ENCODE results near the gene OSR1.

Gene OSR1

GRCh38 chr2:19330436-19330835 lies 28.0 kb downstream of the OSR1 start:
- no peak overlapping the region for H3K27ac ChIP-seq
- TF ChIP-seq CTCF (conservative IDR thresholded peaks at IDR 0.05; ENCODE audit: low read depth): no peak
- no peak for DNase-seq (ENCODE audit: low spot score)
- CTCF ChIA-PET: no interaction called here
- POLR2A ChIA-PET (ENCODE audit: low non-redundant PET): no interaction called here

GRCh38 chr2:19329445-19329844 lies 29.0 kb downstream of the OSR1 start:
- no peak overlapping the region for H3K27ac ChIP-seq
- DNase-seq (ENCODE audit: low spot score): no peak
- ChIA-PET POLR2A (ENCODE audit: low non-redundant PET) (no interaction called here), CTCF (interaction anchor here (0.6 to 1.0 kb wide), 2 partner anchors 17 to 151 kb away, joined by 3 read pairs; no protein-coding TSS in a partner anchor)
- TF ChIP-seq CTCF (conservative IDR thresholded peaks at IDR 0.05; ENCODE audit: low read depth): no peak

- CTCF ChIA-PET: interaction anchor here (0.5 to 0.7 kb wide), 2 partner anchors 33 to 334 kb away, joined by 3 read pairs; no protein-coding TSS in a partner anchor
- no peak for TF ChIP-seq CTCF (conservative IDR thresholded peaks at IDR 0.05; ENCODE audit: low read depth)
- DNase-seq (ENCODE audit: low spot score): no peak
- POLR2A ChIA-PET (ENCODE audit: low non-redundant PET): no interaction called here
- H3K27ac ChIP-seq: no peak overlapping the region
These were observed 30.9 kb downstream of the OSR1 start for GRCh38 chr2:19327496-19327895.

- no peak for TF ChIP-seq CTCF (conservative IDR thresholded peaks at IDR 0.05; ENCODE audit: low read depth)
- DNase-seq (ENCODE audit: low spot score): no peak
- no peak overlapping the region for H3K27ac ChIP-seq
- ChIA-PET POLR2A (ENCODE audit: low non-redundant PET) (no interaction called here), CTCF (no interaction called here)
These were observed 36.5 kb downstream of the OSR1 start for GRCh38 chr2:19321946-19322345.

GRCh38 chr2:19320813-19321212 lies 37.6 kb downstream of the OSR1 start:
- POLR2A ChIA-PET (ENCODE audit: low non-redundant PET): no interaction called here
- no peak for TF ChIP-seq CTCF (conservative IDR thresholded peaks at IDR 0.05; ENCODE audit: low read depth)
- no peak for DNase-seq (ENCODE audit: low spot score)
- H3K27ac ChIP-seq: no peak overlapping the region
- CTCF ChIA-PET: no interaction called here

GRCh38 chr2:19319698-19320097 lies 38.7 kb downstream of the OSR1 start:
- H3K27ac ChIP-seq: no peak overlapping the region
- no peak for DNase-seq (ENCODE audit: low spot score)
- ChIA-PET CTCF (no interaction called here), POLR2A (ENCODE audit: low non-redundant PET) (no interaction called here)
- TF ChIP-seq CTCF (conservative IDR thresholded peaks at IDR 0.05; ENCODE audit: low read depth): no peak

- ChIA-PET CTCF (interaction anchor here (0.5 to 0.8 kb wide), 3 partner anchors 14 to 323 kb away, joined by 4 to 7 read pairs (median 5); no protein-coding TSS in a partner anchor), POLR2A (ENCODE audit: low non-redundant PET) (no interaction called here)
- TF ChIP-seq CTCF (conservative IDR thresholded peaks at IDR 0.05; ENCODE audit: low read depth): no peak
- DNase-seq (ENCODE audit: low spot score): no peak
- no peak overlapping the region for H3K27ac ChIP-seq
These were observed 39.4 kb downstream of the OSR1 start for GRCh38 chr2:19319064-19319463.

Measured in RWPE1 (cell line).